MV-4-11 (cell line): ENCODE measurements around the gene PPARD.
"Not testable (repeated sequence)": the region's sequence is repeated elsewhere in the genome, so short reads cannot be mapped to it uniquely, and the experiment has no call there.

Experiments
- DNase-seq: peaks from one replicate; lab custom pipeline; 2025; lab: John Stamatoyannopoulos, UW

The PPARD gene

DNA sequence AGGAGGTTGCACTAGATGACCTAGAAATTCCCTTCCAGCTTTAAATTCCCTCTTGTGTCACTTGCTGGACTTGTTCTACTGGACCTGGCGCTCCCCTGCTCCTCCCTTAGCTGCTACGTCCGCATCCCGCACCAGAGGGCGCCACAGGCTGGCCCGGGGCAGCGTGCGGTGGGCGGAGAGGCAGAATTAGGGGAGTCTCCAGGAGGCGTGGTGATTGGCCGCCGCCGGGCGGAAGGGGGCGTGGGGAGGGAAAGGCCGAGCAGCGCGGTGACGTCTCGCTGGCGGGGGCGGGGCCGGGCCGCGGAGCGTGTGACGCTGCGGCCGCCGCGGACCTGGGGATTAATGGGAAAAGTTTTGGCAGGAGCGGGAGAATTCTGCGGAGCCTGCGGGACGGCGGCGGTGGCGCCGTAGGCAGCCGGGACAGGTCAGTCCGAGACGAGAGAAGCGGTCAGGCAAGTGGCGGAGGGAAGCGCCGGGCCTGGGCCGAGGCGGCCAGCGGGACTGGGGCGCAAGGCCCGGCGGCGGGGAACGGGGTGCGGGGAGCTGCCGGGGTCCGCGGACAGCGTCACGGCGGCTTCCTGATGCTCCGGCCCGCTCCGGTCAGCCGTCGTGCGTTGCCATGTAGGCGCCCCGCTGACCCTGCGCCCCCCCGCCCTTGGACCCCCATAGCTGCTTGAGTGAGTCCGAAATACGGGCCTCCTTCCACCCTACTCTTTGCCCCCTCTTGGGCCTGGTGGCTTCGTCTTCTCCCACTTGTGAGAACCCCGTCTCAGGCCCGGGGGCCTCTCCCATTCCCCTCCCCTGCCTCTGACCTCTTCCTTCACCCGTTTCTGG is at the start of gene PPARD:
PPARD (plus strand) TSS at position 301 of the 834 bp plus-strand sequence. CDS start 68,530 bp downstream, outside the sequence.
- DNase-seq, result peak; percentile 85

GRCh38 chr6:35293681-35294080 is 48.7 kb upstream of the PPARD start:
- no peak for DNase-seq

GRCh38 chr6:35294308-35294945 is 47.9 kb upstream of the PPARD start:
- DNase-seq, result no peak

DNA sequence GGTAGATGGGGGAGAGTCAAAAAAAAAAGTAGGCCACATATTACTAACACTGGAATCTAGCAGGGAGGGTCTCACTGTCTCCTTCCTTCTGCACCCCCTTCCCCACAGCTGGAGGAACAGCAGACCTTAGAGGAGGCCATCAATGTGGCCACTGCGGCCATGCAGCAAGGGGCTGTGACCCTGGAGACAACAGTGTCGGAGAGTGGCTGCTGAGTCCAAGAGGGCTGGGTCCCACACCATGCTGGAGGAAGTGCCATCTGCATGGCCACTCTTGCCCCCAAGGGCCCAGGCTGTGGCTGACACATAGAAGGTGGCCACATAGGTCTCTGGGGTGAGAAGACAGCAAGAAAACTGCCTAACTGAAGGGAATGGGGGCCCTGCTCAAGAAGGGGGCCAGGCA is 47.3 kb upstream of the PPARD start:
- no peak for DNase-seq

DNA sequence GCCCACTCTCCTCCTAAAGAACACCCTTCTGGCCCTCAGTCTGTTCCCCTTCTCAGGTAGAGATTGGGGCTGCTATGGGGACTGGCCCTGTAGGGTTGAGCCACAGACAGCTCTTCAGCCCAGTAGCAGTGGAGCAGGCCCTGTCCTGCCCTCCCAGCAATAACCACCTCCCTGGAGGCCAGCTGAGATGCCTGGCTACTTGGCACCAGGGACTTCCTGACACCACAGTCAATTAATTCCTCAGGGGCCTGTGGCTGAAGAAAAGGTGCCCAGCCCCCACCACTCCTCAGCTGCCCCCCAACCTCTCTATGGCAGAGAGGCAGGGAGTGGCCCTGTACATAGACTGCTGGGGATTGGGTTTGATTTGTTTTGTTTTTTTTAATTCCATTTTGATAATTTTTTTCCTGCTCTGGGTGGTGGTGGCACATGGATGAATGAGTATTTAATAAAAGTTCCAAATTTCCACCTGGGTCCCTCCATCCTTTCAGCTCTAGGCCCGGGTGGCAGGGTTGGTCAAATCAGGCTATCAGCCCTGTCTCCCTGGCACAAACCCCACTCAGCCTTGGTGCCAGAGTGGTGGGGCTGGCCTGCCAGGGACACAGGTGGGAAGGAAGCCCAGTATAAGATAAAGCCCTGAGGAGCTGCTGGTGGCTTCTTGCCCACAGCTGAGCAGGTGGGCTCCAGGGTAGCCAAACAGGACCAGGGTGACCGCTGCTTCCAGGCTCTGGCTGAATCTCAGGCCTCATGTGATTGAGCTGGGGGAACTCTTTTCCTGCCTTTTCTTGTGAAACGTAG is 46.6 kb upstream of the PPARD start:
- no peak for DNase-seq

DNA sequence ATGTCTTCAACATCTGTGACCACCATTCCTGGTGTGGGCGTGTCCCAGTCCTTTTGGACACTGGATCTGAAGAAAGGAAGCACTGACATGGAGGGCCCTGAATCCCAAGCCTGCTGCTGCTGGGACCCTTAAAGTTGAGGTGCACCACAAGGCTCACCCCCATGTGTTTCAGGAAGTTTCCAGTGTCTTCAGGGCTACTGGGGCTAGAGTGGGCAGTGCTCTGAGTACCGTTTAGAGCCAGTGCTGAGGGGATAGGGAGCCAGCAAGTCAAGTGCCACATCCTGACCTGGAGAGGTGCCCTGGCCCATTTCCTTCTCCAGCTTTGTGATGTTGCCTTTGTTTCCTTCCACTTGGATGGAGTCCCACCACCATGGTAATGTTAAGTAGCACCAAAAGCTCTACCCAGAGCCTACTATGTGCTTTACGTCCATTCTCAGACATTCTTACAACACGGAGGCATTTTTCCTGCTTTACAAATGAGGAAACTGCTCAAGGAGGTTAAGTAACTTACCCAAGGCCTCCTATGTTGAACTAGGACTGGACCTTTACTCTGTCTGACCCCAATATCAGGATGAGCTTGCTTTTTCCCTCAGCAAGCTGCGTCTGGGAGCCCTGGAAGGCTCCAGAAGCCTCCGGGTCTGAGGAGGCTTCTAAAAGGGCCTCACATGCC is 45.3 kb upstream of the PPARD start:
- no peak for DNase-seq

GRCh38 chr6:35297601-35298481 is 44.5 kb upstream of the PPARD start, which contains the start of gene DEF6:
TSS of gene DEF6 (plus strand) at chr6:35297818. CDS start at chr6:35297857, 39 bp downstream.
- DNase-seq, result peak; percentile 92

DNA sequence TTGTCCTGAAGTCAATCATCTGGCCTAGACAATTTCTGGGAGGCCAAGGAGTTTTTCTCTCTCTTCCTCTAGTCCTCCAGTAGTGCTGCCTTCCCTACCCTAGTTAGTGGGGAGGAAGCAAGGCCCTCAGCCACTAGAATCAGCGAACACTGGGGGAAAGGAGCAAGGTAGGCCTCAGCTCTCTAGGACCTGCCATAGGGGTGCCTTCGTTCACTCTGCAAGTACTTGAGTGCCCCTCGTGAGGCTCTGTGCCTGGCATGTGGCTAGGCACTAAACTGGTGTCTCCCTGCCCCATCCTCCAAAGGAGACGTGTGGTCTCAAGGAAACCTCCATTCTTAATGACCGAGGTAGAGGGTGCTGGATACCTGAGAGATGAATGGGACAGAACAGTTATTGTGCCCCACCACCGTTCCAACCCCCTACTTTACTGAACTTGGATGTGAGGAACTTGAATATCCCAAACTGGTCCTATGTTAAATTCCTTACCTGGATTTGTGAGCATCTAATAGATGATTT is 43.7 kb upstream of the PPARD start:
- DNase-seq, result peak; percentile 12

DNA sequence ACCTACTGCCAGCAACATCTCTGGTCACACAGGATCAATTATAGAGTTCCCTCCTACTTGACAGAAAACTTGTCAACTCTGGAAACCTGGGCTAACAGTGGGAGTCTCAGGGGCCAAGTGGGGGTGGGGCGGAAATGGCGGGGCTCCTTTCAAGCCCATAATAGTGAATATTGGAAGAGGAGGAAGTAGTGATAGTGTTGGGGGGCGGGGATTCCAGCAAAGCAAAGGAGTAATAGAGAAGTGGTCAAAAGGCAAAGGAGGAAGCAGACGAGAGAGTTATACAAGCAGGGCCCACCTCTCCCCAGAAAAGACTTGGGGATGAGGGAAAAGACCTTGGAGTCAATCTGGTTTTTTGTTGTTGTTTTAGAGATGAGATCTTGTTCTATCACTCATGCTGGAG is 42.7 kb upstream of the PPARD start:
- DNase-seq, result peak; percentile 91

- peak; percentile 37 for DNase-seq
Measured at GRCh38 chr6:35300848-35301247, 41.5 kb upstream of the PPARD start.

DNA sequence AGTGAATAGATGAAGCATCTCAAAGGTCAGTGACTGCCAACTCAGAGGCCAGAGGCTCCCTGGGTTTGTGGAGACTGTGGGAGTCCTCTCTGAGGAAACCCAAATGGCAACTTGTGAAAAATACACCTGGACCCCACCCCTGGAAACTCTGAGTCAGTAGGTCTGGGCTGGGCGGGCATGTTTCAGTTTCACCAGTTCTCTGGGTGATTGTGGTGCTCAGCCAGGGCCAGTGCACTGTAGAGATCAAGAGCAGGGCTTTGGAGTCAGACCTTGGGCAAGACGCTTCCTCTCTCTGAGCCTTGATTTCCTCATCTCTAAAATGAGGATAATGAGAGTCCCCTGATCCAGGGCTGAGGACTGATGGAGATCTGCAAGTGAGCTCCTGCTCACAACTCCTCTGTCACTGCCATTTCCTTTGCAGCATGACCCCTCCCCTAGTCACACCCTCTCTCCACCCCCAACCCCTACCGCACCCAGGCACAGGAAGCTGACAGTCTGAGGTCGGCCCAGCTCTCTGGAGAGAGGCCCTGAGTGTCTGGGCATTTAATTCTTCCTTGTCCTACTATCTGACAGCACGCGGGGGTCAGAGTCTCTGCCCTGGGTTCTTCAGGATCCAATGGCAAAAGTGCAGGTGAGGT is 39.6 kb upstream of the PPARD start:
- peak; percentile 88 for DNase-seq

DNA sequence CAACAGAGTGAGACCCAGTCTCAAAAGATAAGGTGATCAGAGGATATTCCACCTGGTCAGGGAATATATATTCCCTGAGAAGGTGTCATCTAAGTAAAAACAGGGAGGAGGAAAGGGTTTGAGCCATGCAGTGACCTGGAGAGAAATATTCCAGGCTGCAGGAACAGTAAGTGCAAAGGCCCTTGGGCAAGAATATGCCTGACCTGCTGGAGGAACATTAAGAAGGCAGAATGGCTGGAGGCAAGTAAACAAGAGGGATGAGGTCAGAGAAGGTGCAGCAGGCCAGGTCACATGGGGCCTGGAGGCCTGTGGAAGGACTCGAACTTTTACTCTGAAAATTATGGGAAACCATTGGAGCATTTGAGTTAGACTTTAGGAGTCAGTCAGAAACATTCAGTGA is 38.1 kb upstream of the PPARD start:
- no peak for DNase-seq

- no peak for DNase-seq
Measured at GRCh38 chr6:35305117-35305516, 37.2 kb upstream of the PPARD start.

GRCh38 chr6:35307138-35307537 is 35.2 kb upstream of the PPARD start:
- not testable (repeated sequence) for DNase-seq

GRCh38 chr6:35308543-35308942 is 33.8 kb upstream of the PPARD start:
- not testable (repeated sequence) for DNase-seq

DNA sequence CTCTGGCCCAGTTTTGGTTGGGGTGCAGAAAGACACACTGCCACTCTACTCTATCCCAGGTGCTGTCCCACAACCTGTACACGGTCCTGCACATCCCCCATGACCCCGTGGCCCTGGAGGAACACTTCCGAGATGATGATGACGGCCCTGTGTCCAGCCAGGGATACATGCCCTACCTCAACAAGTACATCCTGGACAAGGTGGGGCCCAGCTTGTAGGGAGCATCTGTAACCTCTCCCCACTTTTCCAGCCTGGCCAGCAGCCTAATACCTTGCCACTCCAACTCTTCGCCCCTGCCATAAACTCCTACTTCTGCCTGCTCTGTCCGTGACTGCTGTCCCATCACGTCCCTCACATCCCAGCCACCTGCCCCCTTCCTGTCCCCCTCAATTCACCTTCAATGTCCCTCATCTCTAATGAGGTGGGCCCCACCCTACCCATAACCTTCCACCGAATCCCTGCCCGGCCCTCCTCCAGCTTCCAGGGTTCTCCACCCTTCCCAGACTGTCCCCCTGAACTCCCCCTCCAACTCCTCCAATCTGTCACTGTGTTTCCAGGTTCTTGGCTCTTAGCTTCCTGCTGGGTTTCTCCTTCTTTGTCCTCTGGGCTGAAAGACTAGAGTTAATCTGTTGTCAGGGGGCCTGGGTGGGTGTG is 32.6 kb upstream of the PPARD start:
- DNase-seq, result no peak

- no peak for DNase-seq
Measured at GRCh38 chr6:35310265-35310831, 32.0 kb upstream of the PPARD start.

DNA sequence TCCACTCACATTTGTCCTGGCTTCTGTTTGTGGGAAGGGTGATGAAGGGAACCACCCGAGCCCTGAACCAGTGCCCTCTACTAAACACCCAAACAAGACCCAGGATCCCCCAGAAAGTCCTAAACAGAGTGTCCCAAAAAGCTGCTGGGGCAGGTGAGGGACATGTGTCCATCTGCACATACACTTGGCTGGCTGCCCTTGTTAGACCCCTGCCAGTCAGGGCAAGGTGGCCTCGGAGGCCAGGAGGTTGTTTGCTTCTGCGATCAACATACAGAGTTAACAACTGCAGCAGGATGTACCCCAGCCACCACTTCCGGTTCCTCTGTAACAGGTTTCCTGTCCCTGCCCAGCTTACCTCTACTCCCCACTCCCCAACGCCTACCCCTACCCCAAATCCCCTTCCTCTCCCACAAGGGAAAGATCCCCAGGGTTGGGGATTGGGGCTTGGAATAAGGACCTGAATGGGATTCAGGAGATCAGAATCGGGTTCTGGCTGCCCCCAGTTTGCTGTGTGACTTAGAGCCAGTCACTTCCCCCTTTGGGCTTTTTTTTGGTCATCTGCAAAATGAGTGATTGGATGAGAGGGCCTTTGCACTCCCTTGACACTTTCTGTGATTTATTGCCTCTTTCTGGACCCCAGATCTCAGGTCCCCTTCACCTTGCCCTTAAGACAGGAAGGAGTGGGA is 30.8 kb upstream of the PPARD start:
- no peak for DNase-seq
